ENCODE results near the gene SERPINA5.

- no peak for TF ChIP-seq CTBP1 (IDR thresholded peaks at IDR 0.05; ENCODE audit: borderline replicate concordance)
- no peak for TF ChIP-seq SP1 (IDR thresholded peaks at IDR 0.05)
- no peak for TF ChIP-seq FOXK2 (IDR thresholded peaks at IDR 0.05)
- TF ChIP-seq ZNF384 (IDR thresholded peaks at IDR 0.05): no peak
- TF ChIP-seq FOXA1 (IDR thresholded peaks at IDR 0.05): no peak
- TF ChIP-seq LEF1 (IDR thresholded peaks at IDR 0.05; ENCODE audit: borderline replicate concordance): no peak
- TF ChIP-seq HDGF (IDR thresholded peaks at IDR 0.05; ENCODE audit: borderline replicate concordance): no peak
- no peak for TF ChIP-seq L3MBTL2 (conservative IDR thresholded peaks at IDR 0.05)
These were observed 30.9 kb downstream of the SERPINA5 start, which contains the start of gene SERPINA3 for GRCh38 chr14:94612174-94612573.

Data from HEK293T (cell line).